HG02678 (cell line): ENCODE data around the gene KRTAP4-4.

Experiments used
- ATAC-seq: cut with Tn5 transposase; IDR thresholded peaks from one replicate; pipeline ENCODE4 v1.9.1; 2021; ENCODE audit warnings: mild to moderate bottlenecking, moderate library complexity; ENCODE audit not compliant: unreplicated experiment

Gene KRTAP4-4

GRCh38 chr17:41116297-41116696 lies 44.3 kb downstream of the KRTAP4-4 start:
- ATAC-seq: no peak

DNA sequence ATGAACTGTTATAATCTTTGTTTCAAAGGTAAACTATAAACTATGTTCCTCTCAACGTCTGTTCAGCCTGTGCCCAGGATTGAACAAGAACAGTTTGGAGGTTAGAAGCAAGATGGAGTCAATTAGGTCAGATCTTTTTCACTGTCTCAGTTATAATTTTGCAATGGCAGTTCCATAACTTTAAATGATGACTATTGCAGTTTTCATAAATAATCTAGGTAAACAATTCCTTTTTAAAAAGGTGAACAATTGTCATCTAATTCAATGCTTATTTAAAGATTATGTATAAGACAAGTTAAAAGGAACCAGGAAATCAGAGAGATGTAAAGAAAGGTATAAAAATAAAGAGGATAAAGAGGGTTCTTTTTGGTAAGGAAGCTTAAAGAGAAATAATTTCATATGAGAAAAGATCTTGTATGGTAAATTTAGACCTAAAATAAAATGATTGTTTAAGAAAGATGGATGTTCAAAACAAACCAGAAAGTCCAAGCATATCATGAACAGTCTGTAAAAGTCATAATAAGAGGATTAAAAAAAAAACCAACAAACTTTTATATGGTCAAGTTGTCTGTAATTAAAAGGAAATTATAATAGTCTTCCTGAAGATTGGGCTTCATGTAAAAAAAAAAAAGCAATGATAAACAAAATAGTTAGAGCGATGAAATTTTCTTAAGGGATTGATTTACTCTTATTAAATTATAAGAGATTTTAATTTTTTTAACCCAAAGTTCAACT lies 49.2 kb downstream of the KRTAP4-4 start:
- ATAC-seq: no peak
